ENCODE data around the gene ATP9A.

- TF ChIP-seq CTCF (IDR thresholded peaks at IDR 0.05; ENCODE audit: insufficient read depth, low read length) (no peak), GABPA (IDR thresholded peaks at IDR 0.05; ENCODE audit: low read depth) (no peak), POLR2AphosphoS5 (IDR thresholded peaks at IDR 0.05; ENCODE audit: low read depth) (no peak), REST (IDR thresholded peaks at IDR 0.05; ENCODE audit: insufficient replicate concordance, low read depth) (no peak), SPI1 (IDR thresholded peaks at IDR 0.05; ENCODE audit: borderline replicate concordance, low read depth) (no peak)
These were observed 18.5 kb downstream of the ATP9A start for GRCh38 chr20:51749674-51750036.

Measured in HL-60 (cell line).